GM12874 (cell line): ENCODE results near the gene XRCC4.

Source experiments
- CTCF ChIP-seq: IDR thresholded peaks from 2 replicates; pipeline ENCODE4 v1.5.1; 2011; ENCODE audit warnings: low read depth, mild to moderate bottlenecking, control low read depth, low read length, moderate library complexity; ENCODE audit not compliant: insufficient read depth

XRCC4 gene

GRCh38 chr5:83219495-83219894 lies 142.1 kb downstream of the XRCC4 start:
- no peak for TF ChIP-seq CTCF

GRCh38 chr5:83220331-83220730 lies 143.0 kb downstream of the XRCC4 start:
- no peak for TF ChIP-seq CTCF

GRCh38 chr5:83222906-83223305 lies 145.6 kb downstream of the XRCC4 start:
- TF ChIP-seq CTCF: no peak

GRCh38 chr5:83227611-83228010 lies 150.3 kb downstream of the XRCC4 start:
- TF ChIP-seq CTCF: no peak

- TF ChIP-seq CTCF: no peak
Observed at GRCh38 chr5:83230511-83230910, 153.2 kb downstream of the XRCC4 start.

GRCh38 chr5:83244516-83244915 lies 167.2 kb downstream of the XRCC4 start:
- no peak for TF ChIP-seq CTCF

- no peak for TF ChIP-seq CTCF
Observed at GRCh38 chr5:83245037-83245436, 167.7 kb downstream of the XRCC4 start.

GRCh38 chr5:83246071-83246470 lies 168.7 kb downstream of the XRCC4 start:
- no peak for TF ChIP-seq CTCF
